Measurements from ENCODE around the gene KCNH1. TPM values are rescaled to one million over a fixed set of nuclear protein-coding genes. Genes with fewer than 3 reads are reported as not detected.

The KCNH1 gene
- total RNA-seq, 1 donor from 2014 or later = not detected

- no peak for ATAC-seq
- intact Hi-C loops (cut with micrococcal nuclease) = loop anchor here (10.0 kb wide), 1 partner anchor 355 kb away; no protein-coding TSS in a partner anchor
These were observed 193.8 kb downstream of the KCNH1 start for GRCh38 chr1:210940081-210940617.

GRCh38 chr1:210938416-210938925 lies 195.5 kb downstream of the KCNH1 start:
- intact Hi-C loops (cut with micrococcal nuclease) = no loop called here

More at GRCh38 chr1:210940081-210940617, 193.8 kb downstream of the KCNH1 start:
- DNase-seq = no peak

GRCh38 chr1:210937846-210938245 lies 196.1 kb downstream of the KCNH1 start:
- DNase-seq (no peak), ATAC-seq (no peak)
- intact Hi-C loops (cut with micrococcal nuclease) = no loop called here

More at GRCh38 chr1:210938416-210938925, 195.5 kb downstream of the KCNH1 start:
- ATAC-seq = no peak
- no peak for DNase-seq

GRCh38 chr1:210935905-210936304 lies 198.0 kb downstream of the KCNH1 start:
- ATAC-seq (no peak), DNase-seq (no peak)
- intact Hi-C loops (cut with micrococcal nuclease) = no loop called here

- no peak for DNase-seq
- ATAC-seq = no peak
- intact Hi-C loops (cut with micrococcal nuclease) = no loop called here
These were observed 201.8 kb downstream of the KCNH1 start for GRCh38 chr1:210932104-210932503.

- DNase-seq = no peak
- ATAC-seq = no peak
- intact Hi-C loops (cut with micrococcal nuclease) = no loop called here
These were observed 211.3 kb downstream of the KCNH1 start for GRCh38 chr1:210922666-210923065.

- intact Hi-C loops (cut with micrococcal nuclease) = no loop called here
- DNase-seq (no peak), ATAC-seq (no peak)
These were observed 212.9 kb downstream of the KCNH1 start for GRCh38 chr1:210920716-210921694.

- intact Hi-C loops (cut with micrococcal nuclease) = no loop called here
- ATAC-seq (no peak), DNase-seq (no peak)
These were observed 213.7 kb downstream of the KCNH1 start for GRCh38 chr1:210920258-210920657.

GRCh38 chr1:210918893-210919292 lies 215.1 kb downstream of the KCNH1 start:
- no peak for DNase-seq
- ATAC-seq = no peak
- intact Hi-C loops (cut with micrococcal nuclease) = no loop called here

GRCh38 chr1:210917560-210918169 lies 216.3 kb downstream of the KCNH1 start:
- ATAC-seq (no peak), DNase-seq (no peak)
- intact Hi-C loops (cut with micrococcal nuclease) = no loop called here

GRCh38 chr1:210916548-210916947 lies 217.4 kb downstream of the KCNH1 start:
- DNase-seq (no peak), ATAC-seq (no peak)
- intact Hi-C loops (cut with micrococcal nuclease) = no loop called here

GRCh38 chr1:210915890-210916507 lies 217.9 kb downstream of the KCNH1 start:
- ATAC-seq (no peak), DNase-seq (no peak)
- intact Hi-C loops (cut with micrococcal nuclease) = no loop called here

GRCh38 chr1:210912752-210913151 lies 221.2 kb downstream of the KCNH1 start:
- intact Hi-C loops (cut with micrococcal nuclease) = no loop called here
- no peak for DNase-seq
- no peak for ATAC-seq

- DNase-seq (no peak), ATAC-seq (no peak)
- intact Hi-C loops (cut with micrococcal nuclease) = no loop called here
These were observed 223.8 kb downstream of the KCNH1 start for GRCh38 chr1:210910020-210910575.

- ATAC-seq (no peak), DNase-seq (no peak)
- intact Hi-C loops (cut with micrococcal nuclease) = no loop called here
These were observed 225.2 kb downstream of the KCNH1 start for GRCh38 chr1:210908791-210909190.

GRCh38 chr1:210908257-210908656 lies 225.7 kb downstream of the KCNH1 start:
- DNase-seq = no peak
- no peak for ATAC-seq
- intact Hi-C loops (cut with micrococcal nuclease) = no loop called here

GRCh38 chr1:210907251-210907805 lies 226.6 kb downstream of the KCNH1 start:
- ATAC-seq (peak; percentile 75), DNase-seq (no peak)
- intact Hi-C loops (cut with micrococcal nuclease) = no loop called here

GRCh38 chr1:210905944-210906453 lies 227.9 kb downstream of the KCNH1 start:
- intact Hi-C loops (cut with micrococcal nuclease) = no loop called here
- ATAC-seq = peak; percentile 80

More at GRCh38 chr1:210905944-210906453, 227.9 kb downstream of the KCNH1 start:
- DNase-seq = no peak

Data from left ventricle myocardium superior (tissue), 1 donor.